GM10266 (cell line): Measurements from ENCODE around the gene GALNTL6.
"Not testable (repeated sequence)": the region's sequence is repeated elsewhere in the genome, so short reads cannot be mapped to it uniquely, and the experiment has no call there.

Experiments
- DNase-seq: peaks from one replicate; pipeline ENCODE4 v3.0.0; 2012; ENCODE audit errors: extremely low spot score
- CTCF ChIP-seq: IDR thresholded peaks from 2 replicates; pipeline ENCODE4 v1.5.1; 2012; ENCODE audit warnings: mild to moderate bottlenecking, low read depth; ENCODE audit not compliant: control insufficient read depth, insufficient read depth; ENCODE audit errors: missing control alignments

The GALNTL6 gene

DNA sequence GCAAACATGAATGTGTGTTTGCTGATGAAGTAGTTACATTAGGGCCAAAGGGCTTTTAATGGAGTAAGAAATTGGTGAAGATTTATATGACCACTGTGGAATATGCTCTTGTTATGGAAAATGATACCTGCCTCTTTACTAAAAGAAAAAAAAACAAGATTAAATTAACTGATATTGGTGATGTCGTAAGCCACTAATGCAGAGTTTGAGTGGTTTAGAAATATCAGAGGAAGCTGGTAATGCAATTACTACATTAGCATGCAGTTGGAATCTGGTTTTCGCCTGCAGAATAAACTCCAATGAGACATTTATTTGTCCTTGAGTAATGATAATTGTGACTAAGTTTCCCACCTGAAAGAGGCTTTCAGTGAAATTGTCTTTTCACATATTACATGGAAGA is 597.9 kb downstream of the GALNTL6 start:
- TF ChIP-seq CTCF = no peak
- no peak for DNase-seq

- no peak for DNase-seq
- no peak for TF ChIP-seq CTCF
Measured at GRCh38 chr4:172412851-172413580, 599.8 kb downstream of the GALNTL6 start.

DNA sequence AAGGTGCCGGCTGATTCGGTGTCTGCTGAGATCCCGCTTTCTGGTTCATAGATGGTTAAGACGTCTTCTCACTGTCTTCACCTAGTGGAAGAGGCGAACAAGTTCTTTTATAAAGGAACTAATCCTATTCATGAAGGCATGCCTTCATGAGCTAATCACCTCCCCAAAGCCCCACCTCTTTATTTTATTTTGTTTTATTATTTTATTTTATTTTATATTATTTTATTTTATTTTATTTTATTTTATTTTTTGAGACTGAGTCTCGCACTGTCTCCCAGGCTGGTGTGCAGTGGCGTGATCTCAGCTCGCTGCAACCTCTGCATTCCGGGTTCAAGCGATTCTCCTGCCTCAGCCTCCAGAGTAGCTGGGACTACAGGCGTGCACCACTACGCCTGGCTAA is 615.8 kb downstream of the GALNTL6 start:
- DNase-seq = not testable (repeated sequence)

GRCh38 chr4:172480471-172480870 is 667.3 kb downstream of the GALNTL6 start:
- no peak for DNase-seq
- no peak for TF ChIP-seq CTCF

DNA sequence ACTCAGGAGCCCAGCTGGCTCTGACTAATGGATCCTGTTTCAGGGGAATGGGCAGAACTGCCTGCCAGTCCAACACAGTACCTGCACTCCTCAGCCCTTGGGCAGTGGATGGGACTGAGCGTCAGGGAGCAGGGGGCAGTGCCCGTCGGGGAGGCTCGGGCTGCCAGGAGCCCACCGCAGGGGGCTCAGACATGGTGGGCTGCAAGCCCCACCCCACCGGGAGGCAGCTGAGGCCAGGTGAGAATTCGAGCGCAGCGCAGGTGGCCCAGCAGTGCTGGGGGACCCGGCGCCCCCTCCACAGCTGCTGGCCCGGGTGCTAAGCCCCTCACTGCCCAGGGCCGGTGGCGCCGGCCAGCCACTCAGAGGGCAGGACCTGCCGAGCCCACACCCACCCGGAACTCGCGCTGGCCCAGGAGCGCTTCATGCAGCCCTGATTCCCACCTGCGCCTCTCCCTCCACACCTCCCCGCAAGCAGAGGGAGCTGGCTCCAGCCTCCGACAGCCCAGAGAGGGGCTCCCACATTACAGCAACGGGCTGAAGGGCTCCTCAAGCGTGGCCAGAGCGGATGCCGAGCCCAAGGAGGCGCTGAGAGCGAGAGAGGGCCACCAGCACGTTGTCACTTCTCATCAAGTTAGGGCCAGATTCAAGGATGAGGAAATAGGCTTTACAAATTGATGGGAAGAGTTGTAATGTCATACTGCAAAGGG is 668.8 kb downstream of the GALNTL6 start:
- no peak for DNase-seq
- TF ChIP-seq CTCF = no peak

GRCh38 chr4:172485007-172485406 is 671.8 kb downstream of the GALNTL6 start:
- DNase-seq = no peak
- no peak for TF ChIP-seq CTCF

DNA sequence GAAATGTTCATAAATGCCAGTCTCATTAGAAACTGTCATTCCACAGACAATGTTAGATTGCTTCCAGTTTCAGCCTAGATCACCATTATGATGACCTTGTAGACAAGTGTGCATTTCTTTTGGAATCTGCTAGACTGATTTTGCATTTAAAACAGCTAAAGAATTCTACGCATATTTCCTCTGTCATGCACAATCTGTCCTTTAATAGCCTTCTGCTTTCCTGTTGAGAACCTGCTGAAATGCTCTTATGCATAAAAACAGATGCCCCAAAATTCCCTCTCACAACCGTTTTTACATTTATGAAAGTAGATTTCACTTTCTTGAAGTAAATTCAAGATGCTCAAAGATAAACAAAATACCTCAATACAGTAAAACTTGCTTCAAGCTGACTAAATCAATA is 673.3 kb downstream of the GALNTL6 start:
- no peak for TF ChIP-seq CTCF
- DNase-seq = no peak
